ENCODE measurements around the gene AGBL4. TPM values are rescaled to one million over a fixed set of nuclear protein-coding genes. Genes with fewer than 3 reads are reported as not detected.

AGBL4 gene
- total and polyA plus RNA-seq, 2 of the 4 experiments (the other 2 are of a cell fraction): not detected

GRCh38 chr1:48773133-48773532, 1250.6 kb downstream of the AGBL4 start:
- Histone ChIP-seq H4K20me1 (ENCODE audit: insufficient read depth, low read length) (no peaks in the 10 kb centered on the region), H3K27ac (ENCODE audit: insufficient read depth, low read length) (no peak overlapping the region), H2AK9ac (replicated peaks; ENCODE audit: low read depth, low read length, poor library complexity) (no peak overlapping the region), H2BK20ac (ENCODE audit: low read depth, low read length) (no peak overlapping the region), H3K9me3 (ENCODE audit: control insufficient read depth, insufficient read depth, low read length) (no peaks in the 10 kb centered on the region), H3K27me3 (ENCODE audit: control insufficient read depth, insufficient read depth, low read length) (peaks cover 3% of the 10 kb centered on the region; the same call in 1 of the 2 replicates), H3K4me1 (ENCODE audit: control insufficient read depth, insufficient read depth, low read length) (no peaks in the 10 kb centered on the region), H4K8ac (ENCODE audit: low read depth in 2 of 2, low read length in 2 of 2) (no peak overlapping the region), H3K4me3 (ENCODE audit: insufficient read depth, low read depth, low read length) (no peak overlapping the region), H2BK15ac (ENCODE audit: low read depth, low read length) (no peak overlapping the region), H4K91ac (ENCODE audit: insufficient read depth, low read depth, low read length) (no peak overlapping the region), H3K23ac (ENCODE audit: low read depth, low read length) (no peak overlapping the region), H2AFZ (replicated peaks; ENCODE audit: low read length, poor library complexity) (no peak overlapping the region), H3K79me1 (ENCODE audit: low read depth in 1 of 2, low read length in 2 of 2) (no peaks in the 10 kb centered on the region), H3K14ac (replicated peaks; ENCODE audit: low read depth, low read length) (no peak overlapping the region), H3K18ac (ENCODE audit: low read depth, low read length) (no peak overlapping the region), H2AK5ac (ENCODE audit: low read depth, low read length) (no peak overlapping the region), H3K4me2 (ENCODE audit: low read depth, low read length) (no peak overlapping the region), H2BK5ac (ENCODE audit: low read depth, low read length, poor library complexity, severe bottlenecking) (no peak overlapping the region), H3K56ac (ENCODE audit: extremely low read depth, insufficient read depth, low read length) (no peak overlapping the region), H3K36me3 (ENCODE audit: control insufficient read depth, insufficient read depth, low read length) (no peaks in the 10 kb centered on the region), H3K9me1 (ENCODE audit: insufficient read depth, low read length) (no peaks in the 10 kb centered on the region), H2BK120ac (ENCODE audit: low read depth, low read length) (no peak overlapping the region), H3K9ac (ENCODE audit: low read depth, low read length) (no peak overlapping the region), H4K5ac (ENCODE audit: low read depth, low read length) (no peak overlapping the region), H3K4ac (ENCODE audit: low read depth, low read length) (no peak overlapping the region)
- in situ Hi-C loops (cut with MboI; ENCODE audit: low sequenced_read_pairs): no loop called here
- intact Hi-C loops (cut with micrococcal nuclease): no loop called here
- ChIA-PET CTCF (no interaction called here), POLR2A (ENCODE audit: unreplicated experiment) (no interaction called here)
- DNase-seq: no peak
- dilution Hi-C loops (cut with HindIII; ENCODE audit: low sequenced_read_pairs, unreplicated experiment): no loop called here
- no CpG with 5 or more reads among the region's 1 CpG for WGBS, 2 experiments (ENCODE audit: extremely low coverage in 2 of 2, insufficient read length in 1 of 2)
- ATAC-seq (ENCODE audit: low read depth): no peak
- TF ChIP-seq MAZ (IDR thresholded peaks at IDR 0.05; ENCODE audit: borderline replicate concordance, low read depth, low read length): no peak
- no peak for TF ChIP-seq CHD1 (IDR thresholded peaks at IDR 0.05; ENCODE audit: low read depth, low read length)
- no peak for TF ChIP-seq RAD21 (IDR thresholded peaks at IDR 0.05; ENCODE audit: low read length)
- TF ChIP-seq ELK1 (IDR thresholded peaks at IDR 0.05; ENCODE audit: borderline replicate concordance, low read depth, low read length): no peak
- no peak for TF ChIP-seq CEBPB (IDR thresholded peaks at IDR 0.05; ENCODE audit: low read depth, low read length)
- no peak for TF ChIP-seq POLR2A (IDR thresholded peaks at IDR 0.05; ENCODE audit: low read depth, low read length)
- no peak for TF ChIP-seq SMC3 (IDR thresholded peaks at IDR 0.05; ENCODE audit: low read depth, low read length)
- TF ChIP-seq BHLHE40 (IDR thresholded peaks at IDR 0.05; ENCODE audit: low read depth, low read length): no peak
- no peak for TF ChIP-seq RFX5 (IDR thresholded peaks at IDR 0.05; ENCODE audit: low read depth, low read length)
- no peak for TF ChIP-seq MAFK (IDR thresholded peaks at IDR 0.05; ENCODE audit: low read depth, low read length)
- TF ChIP-seq MXI1 (IDR thresholded peaks at IDR 0.05; ENCODE audit: borderline replicate concordance, low read depth, low read length): no peak
- TF ChIP-seq RCOR1 (IDR thresholded peaks at IDR 0.05; ENCODE audit: insufficient replicate concordance, low read length): no peak
- TF ChIP-seq USF2 (IDR thresholded peaks at IDR 0.05; ENCODE audit: low read depth, low read length): no peak
- no peak for TF ChIP-seq FOS (IDR thresholded peaks at IDR 0.05; ENCODE audit: low read depth, low read length)
- no peak for TF ChIP-seq CTCF (conservative IDR thresholded peaks at IDR 0.05; ENCODE audit: low read depth, low read length)
- no peak for TF ChIP-seq NFE2L2 (IDR thresholded peaks at IDR 0.05; ENCODE audit: low read depth, low read length)
- BruUV-seq (replicated peaks): no TSS peak
